HG02938 (cell line): ENCODE results near the gene TRIM71.
"Not testable (repeated sequence)": the region's sequence is repeated elsewhere in the genome, so short reads cannot be mapped to it uniquely, and the experiment has no call there.

Source experiments
- ATAC-seq: cut with Tn5 transposase; IDR thresholded peaks from one replicate; pipeline ENCODE4 v1.9.1; 2021; ENCODE audit warnings: mild to moderate bottlenecking, moderate library complexity; ENCODE audit not compliant: unreplicated experiment

The TRIM71 gene

DNA sequence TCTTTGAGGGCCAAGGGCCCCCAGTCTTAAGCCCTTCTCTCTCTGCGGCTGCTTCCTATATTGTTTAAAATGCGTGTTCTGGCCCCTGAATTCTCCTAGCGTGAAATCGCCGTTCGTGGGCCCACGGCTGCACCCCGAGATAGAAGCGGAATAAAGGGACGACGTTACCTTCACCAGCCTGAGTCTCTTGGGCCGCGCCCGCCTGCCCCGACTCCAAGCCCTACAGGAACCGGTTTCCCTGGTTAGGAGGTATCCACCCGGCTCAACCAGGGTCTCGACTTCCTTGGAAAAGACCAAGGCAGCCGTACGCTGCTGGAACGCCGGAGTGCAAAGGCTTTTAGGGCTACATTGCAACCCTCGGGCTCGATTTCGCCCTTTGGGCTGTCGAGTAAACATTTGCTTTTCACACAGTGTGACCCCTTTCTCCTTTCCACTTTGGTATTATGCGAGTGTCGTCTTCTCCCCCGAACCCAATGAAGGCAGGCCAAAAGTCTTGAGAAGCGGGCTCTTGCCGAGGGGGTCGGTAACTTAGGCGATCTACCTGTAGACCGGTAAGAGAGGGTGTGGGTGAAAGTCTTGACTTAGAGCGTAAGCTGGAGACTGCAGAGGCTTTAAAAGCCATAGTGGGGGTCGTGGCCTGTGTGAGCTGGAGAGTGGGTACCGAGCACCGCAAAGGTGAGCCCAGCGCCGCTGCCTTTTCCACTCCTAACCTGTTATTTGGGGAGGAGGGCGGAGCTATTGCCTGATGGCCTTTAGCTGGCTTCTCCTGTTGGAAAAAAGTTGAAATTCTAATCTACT, 2.0 kb downstream of the TRIM71 start:
- no peak for ATAC-seq

- no peak for ATAC-seq
Measured at GRCh38 chr3:32820430-32820829, 2.6 kb downstream of the TRIM71 start.

DNA sequence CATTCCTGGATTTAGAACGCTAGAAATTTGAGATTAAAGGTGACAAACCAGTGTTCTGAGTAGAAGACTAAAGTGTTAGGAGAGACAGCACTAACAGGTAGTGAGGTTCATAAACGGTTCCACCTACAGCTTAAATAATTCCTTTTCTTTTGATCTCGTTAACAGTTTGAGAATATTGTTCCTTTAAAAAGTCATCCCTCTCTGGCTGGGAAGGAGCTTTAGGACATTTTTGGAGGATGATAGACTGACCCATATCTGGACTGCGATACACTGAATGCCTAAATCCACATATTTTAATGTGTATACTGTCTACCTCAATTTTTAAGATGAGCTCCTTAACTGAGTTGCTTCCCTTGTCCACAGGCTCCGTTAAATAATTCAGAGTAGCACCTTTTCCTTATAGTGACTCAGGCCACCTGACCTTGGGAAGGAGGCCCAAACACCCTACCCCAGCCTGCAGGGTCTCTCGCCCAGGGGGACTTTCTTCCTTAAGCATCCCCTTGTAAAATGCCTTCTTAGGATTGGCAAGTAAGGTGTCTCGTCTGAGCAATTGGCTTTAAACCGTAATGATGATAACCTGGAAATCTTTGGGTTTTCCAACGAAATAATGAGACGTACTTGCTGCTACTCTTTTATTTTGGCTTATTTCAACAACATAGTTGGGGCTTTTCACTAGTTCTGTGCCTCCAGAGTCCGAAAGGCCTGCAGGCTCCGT, 3.3 kb downstream of the TRIM71 start:
- ATAC-seq, result no peak

DNA sequence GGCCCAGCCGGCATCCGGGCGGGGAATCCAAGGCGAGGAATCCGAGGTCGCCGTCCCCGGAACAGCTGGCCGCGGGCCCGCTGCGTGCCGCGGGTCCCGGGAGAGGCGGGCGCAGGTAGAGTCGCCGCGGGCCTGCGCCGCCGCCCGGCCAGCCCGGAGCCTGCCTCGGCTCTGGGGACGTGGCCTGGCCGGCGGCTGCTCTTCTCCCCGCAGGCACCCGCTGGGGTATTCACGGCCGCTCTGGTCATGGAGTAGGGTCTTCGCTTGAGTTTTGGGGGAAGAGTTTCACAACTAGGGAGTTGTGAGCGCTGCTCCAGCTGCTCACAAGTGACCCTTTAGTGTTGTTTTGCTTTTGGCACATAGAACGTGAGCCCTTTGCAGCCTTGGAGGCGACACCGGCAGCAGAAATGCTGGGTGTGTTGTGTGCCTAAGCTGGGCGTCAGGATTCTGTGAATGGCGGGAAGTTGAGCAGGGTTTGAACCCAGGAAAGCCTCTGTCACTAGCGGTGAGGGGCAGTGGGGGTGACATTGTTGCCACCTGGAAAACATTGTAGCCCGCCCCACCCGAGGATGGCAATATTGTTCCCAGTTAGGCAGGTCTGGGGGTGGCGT, 4.0 kb downstream of the TRIM71 start:
- ATAC-seq, result no peak

GRCh38 chr3:32822609-32823498, 5.1 kb downstream of the TRIM71 start:
- no peak for ATAC-seq

DNA sequence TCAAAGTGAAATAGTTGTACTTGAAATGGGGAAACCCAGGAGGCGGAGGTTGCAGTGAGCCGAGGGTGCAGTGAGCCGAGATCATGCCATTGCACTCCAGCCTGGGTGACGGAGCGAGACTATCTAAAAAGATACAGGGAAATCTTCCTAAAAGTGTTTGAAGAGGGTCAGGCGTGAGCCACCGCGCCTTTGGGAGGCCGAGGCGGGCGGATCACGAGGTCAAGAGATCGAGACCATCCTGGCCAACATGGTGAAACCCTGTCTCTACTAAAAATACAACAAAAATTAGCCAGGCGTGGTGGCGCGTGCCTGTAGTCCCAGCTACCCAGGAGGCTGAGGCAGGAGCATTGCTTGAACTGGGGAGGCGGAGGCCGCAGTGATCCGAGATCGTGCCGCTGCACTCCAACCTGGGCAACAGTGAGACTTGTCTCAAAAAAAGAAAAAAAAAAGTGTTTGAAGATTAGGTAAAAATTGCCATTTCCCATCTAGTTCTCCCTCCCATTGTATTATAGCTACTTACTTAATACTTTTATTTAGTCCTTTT, 5.9 kb downstream of the TRIM71 start:
- not testable (repeated sequence) for ATAC-seq

DNA sequence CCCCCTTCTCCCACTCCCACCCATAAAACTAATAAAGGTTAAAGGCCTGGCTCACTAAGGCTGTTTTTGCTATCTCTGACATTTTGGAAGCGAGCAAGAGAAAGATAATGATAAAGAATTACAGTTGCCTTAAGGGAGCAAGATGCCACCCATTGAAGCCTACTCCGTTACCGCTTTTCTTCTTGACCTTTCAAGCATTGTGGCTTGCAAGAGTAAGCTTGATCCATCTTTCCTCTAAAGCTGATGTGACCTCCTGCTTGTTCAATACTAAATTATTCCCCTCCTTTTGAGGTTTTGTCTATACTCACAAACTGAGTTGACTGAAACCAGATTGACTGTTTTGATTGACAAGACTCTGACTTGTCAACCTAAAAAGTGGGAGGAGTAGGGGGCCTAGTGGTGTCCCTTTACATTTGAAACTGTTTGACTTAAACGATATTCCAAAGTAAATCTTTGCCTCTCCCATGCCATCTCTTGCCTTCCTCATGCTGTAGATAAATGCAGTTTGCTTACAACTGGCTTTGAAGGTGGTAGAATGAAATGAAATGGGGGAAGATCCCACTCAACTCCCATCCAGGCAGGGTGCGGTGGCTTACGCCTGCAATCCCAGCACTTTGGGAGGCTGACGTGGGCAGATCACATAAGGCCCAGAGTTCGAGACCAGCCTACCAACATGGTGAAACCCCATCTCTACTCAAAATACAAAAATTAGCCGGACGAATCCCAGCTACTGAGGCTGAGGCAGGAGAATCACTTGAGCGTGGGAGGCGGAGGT, 8.0 kb downstream of the TRIM71 start:
- no peak for ATAC-seq

DNA sequence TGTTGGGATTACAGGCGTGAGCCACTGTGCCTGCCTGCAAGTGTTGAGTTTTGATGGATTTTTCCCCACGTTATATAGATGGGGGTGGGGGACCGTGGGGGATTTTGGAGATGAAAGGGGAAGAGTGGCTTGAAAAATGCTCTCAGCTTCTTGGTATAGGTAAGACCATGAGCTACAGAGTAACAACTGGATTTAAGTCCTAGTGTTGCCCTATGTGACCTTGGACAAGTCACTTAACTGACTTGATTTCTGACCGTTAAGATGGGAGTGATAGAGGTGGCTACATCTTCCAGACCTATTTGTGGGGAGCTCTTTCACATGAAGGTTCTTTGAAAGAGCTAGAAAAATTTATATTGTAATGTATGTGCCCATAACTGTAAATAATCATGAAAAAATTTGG, 13.3 kb downstream of the TRIM71 start:
- ATAC-seq, result no peak

DNA sequence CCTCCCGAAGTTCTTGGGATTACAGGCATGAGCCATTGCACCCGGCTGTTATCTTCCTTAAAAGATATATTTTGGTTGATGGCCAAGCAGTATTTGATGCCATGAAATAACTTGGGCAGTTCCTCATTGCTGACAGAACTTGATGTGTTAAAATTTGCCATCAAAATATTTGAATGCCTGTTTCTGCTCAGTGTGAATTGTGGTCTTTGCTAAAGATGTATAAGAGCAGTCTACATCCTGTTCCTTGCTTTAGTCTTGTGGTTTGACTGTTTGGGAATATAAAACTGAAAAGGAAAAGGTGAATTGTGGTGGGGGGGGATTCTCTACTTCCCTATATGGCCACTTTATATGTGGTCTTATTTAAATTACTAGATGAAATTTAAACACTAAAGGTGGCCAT, 14.0 kb downstream of the TRIM71 start:
- ATAC-seq, result no peak

DNA sequence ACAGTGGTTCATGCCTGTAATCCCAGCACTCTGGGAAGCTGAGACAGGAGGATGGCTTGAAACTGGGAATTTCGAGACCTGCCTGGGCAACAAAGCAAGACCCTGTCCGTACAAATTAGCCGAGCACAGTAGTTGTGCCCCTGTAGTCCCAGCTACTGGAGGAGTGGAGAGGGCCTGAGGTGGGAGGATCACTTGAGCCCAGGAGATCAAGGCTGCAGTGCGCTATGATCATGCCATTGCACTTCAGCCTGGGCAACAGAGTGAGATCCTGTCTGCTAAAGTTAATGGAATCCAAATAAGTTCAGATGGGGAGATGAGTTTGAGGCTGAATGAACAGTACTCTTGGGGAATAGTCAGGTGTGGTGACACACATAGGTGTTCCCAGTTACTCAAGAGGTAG, 14.4 kb downstream of the TRIM71 start:
- ATAC-seq, result no peak

DNA sequence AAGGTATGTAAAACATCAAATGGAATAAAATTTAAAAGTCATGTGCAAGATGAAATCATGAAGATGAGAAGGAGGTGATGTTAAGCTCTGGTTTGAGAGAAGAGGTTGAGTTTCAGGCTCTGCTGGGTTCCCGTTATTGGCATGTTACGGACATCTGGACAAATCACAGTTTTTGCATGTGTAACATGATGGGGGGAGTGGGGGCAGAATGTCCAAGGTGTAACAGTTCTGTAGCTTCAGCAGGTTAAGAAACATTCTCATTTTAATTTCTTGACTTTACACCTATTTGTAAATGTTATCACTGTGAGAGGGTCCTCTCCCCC, 17.2 kb downstream of the TRIM71 start:
- no peak for ATAC-seq

GRCh38 chr3:32835961-32836360, 18.2 kb downstream of the TRIM71 start:
- no peak for ATAC-seq

DNA sequence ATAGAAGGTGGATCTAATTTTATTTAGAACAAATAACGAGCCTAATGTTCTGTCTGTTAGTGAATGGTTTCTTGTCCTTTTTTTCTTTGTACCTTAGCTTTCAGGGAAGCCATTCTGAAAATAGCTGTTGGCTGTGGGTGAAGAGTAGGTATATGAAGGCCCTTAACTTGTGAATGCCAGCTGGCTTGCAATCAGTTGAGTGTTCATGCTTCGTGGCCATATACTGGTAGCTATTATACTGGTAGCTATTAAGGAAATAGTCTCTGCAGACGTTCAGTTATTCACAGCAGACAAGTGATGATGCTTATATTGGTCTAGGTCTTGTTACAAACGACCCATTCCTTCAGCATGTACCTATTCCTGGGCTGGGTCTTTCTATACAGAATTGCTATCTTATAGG, 18.8 kb downstream of the TRIM71 start:
- no peak for ATAC-seq

DNA sequence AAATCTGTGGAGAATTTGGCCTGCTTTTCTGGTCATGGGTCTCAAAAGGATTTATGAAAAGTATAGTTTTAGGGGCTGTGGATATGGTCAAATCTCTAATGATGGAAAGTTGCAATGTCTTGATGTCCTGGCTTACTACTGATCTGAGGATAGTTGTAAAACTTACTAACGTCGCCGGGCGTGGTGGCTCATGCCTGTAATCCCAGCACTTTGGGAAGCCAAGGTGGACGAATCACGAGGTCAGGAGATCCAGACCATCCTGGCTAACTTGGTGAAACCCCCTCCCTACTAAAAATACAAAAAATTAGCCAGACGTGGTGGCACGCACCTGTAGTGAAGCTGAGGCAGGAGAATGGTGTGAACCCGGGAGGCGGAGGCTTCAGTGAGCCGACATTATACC, 19.6 kb downstream of the TRIM71 start:
- ATAC-seq, result no peak

GRCh38 chr3:32837789-32838188, 20.0 kb downstream of the TRIM71 start:
- ATAC-seq, result no peak

GRCh38 chr3:32839714-32840085, 21.9 kb downstream of the TRIM71 start:
- no peak for ATAC-seq

GRCh38 chr3:32840086-32840841, 22.5 kb downstream of the TRIM71 start:
- no peak for ATAC-seq

DNA sequence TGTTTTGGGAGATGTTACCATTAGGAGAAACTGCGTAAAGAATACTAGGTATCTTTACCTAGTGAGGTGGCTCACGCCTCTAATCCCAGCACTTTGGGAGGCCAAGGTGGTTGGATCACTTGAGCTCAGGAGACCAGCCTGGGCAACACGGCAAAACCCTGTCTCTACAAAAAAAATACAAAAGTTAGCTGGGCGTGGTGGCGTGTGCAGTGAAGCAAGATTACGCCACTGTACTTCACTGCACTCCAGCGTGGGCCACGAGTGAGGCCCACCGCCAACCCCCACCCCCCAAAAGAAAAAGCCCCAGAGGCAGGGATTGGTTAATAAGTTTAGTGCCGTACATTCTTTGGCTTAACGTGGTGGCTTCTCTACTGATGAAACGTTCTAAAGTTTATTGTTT, 23.5 kb downstream of the TRIM71 start:
- ATAC-seq, result no peak

- no peak for ATAC-seq
Measured at GRCh38 chr3:32841867-32842470, 24.2 kb downstream of the TRIM71 start.
